VCaP (cell line): ENCODE results near the gene PRKCB.

Experiments
- H3K27ac ChIP-seq: fragments of 450-650 bp; 2 replicates; pipeline ENCODE4 v1.5.1; 2017
- TF ChIP-seq, protein P1 (sequence below): fragments of 450-650 bp; conservative IDR thresholded peaks from 2 replicates; pipeline ENCODE4 v1.5.1; 2017; ENCODE audit warnings: mild to moderate bottlenecking, moderate library complexity

PRKCB gene

DNA sequence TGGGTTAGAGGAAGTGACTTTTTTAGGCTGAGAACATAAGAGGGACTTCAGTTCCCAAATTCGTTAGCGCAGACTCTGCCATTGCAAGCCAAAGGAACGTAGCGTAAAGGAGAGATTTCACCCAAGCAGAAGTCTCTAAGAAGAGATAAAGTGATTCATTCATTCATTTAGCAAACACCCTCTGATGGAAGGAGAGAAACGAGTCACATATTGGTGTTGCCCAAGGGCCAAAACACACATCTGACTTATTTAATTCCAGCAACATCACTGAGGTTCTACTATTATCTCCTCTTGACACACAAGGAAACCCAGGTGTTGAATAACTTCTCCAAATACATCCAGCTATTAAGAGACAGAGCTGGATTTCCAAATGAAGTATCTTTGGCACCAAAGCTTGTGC lies 334.6 kb downstream of the PRKCB start:
- TF ChIP-seq, protein P1, sequence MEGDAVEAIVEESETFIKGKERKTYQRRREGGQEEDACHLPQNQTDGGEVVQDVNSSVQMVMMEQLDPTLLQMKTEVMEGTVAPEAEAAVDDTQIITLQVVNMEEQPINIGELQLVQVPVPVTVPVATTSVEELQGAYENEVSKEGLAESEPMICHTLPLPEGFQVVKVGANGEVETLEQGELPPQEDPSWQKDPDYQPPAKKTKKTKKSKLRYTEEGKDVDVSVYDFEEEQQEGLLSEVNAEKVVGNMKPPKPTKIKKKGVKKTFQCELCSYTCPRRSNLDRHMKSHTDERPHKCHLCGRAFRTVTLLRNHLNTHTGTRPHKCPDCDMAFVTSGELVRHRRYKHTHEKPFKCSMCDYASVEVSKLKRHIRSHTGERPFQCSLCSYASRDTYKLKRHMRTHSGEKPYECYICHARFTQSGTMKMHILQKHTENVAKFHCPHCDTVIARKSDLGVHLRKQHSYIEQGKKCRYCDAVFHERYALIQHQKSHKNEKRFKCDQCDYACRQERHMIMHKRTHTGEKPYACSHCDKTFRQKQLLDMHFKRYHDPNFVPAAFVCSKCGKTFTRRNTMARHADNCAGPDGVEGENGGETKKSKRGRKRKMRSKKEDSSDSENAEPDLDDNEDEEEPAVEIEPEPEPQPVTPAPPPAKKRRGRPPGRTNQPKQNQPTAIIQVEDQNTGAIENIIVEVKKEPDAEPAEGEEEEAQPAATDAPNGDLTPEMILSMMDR: no peak
- no peak overlapping the region for H3K27ac ChIP-seq

DNA sequence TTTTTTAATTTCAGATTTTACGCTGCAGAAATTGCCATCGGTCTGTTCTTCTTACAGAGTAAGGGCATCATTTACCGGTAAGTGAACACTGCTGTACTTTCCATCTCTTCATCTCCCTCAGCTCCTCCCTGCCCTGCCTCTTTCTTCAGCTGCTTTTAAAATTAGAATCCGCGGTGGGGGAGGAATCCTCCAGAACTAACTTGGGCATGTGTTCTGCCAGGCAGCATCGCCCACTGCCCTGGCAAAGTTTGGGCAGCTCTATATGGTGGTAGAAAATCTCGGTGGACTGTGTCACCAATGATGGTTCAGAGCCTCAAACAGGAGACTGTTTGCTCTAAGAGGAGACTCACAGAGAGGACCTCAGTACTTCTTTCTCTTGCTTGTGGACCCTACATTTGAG lies 338.7 kb downstream of the PRKCB start:
- TF ChIP-seq, protein P1: no peak
- no peak overlapping the region for H3K27ac ChIP-seq

DNA sequence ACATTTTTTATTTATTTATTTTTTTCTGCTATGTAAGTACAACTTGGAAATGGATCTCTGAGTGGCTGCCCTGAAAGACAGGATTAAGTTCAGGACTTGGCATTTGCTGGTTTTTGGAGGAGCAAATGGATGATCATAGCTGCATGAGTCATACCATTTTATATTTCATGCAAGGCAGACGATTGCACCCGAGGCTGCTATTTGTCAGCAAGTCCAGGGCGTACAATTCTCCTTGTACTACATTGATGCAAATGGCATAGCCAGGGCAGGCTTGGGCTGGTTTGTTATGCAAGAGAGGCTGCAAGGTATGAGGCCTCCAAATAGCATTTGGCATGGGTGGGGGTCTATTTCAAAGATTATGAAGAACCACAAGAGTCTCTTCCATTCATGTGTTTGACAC lies 339.2 kb downstream of the PRKCB start:
- TF ChIP-seq, protein P1: no peak
- no peak overlapping the region for H3K27ac ChIP-seq

DNA sequence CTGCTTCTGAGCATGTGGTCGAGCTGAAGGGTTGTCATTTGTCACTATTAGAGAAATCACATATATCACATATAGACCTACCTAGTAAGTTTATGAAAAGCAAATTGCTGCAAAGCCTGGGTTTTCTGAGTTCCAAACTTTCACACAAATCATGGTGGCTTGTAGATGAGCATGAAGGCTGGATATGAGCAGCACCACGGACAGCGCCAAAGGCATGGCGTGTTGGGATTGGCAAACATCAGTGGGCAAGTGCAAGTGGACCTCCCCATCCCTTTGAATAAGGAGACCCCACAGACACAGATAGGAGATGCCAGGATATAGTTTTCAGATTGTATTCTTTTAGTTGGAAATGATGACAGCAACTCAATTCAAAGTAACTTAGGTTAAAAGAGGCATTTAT lies 342.7 kb downstream of the PRKCB start:
- no peak overlapping the region for H3K27ac ChIP-seq
- TF ChIP-seq, protein P1: no peak

DNA sequence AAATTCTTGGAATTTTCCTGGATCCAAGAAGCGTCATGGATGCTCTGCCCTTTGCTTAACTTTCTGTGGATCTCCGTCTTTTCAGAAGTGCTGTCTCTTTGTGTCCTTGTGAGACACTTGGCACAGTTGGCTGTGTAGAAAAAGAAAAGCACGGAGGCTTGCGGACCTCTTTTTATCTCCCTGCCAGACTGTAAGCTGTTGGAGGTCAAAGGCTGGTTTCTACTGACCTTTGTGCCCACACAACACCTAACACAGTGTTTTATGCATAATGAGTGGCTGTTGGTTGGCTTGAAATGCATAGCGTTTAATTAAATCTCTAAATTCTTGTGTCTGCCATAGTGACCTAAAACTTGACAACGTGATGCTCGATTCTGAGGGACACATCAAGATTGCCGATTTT lies 344.7 kb downstream of the PRKCB start:
- H3K27ac ChIP-seq: no peak overlapping the region
- TF ChIP-seq, protein P1: no peak

DNA sequence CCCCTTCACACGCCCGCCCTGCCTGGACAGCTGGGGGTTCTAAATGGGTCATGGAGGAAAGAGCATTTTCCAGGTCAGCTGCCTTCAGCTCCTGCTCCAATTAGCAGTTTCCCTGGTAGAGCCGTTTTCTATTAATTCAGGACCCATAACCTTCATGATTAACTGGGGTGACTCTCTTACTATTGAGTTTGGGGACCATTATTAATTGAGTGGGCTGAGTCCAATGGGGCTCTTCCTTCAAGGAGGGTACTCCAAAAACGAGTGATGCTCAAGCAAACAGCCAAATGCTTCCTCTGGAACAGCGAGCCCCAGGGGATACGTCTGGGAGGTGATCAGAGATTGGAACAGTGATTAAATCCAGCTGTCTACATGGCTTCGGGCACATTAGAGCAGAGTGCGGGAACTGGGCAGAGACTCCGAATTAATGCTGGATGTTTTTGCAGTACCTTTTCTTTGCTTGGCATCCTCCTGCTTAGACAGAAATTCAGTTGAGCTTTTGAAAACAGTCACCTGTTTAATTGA lies 352.3 kb downstream of the PRKCB start:
- TF ChIP-seq, protein P1: no peak

DNA sequence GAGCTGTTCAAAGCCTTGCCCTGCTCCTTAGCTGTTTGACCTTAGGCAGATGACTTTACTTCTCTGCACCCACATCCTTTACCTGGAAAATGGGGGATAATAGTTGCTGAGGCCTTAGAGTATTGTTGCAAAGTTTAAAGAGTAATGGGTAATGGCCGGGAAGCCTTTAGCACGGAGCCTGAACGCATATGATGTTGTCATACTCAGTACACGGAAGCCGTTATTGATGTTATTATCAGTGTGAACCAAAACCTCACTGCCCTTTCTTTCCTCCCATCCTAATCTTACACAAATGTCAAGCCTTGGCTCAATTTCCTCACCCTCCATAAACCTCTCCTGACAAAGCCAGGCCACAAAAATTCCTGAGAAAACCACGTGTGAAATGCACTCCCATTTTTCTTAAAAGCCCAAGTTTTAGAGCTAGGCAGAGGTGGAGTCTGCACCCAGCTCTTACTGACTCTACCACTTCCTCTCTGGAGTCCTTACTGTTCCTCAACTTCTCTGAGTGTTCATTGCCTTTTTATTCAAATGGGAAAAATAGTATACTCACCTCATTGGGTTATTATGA lies 353.1 kb downstream of the PRKCB start:
- TF ChIP-seq, protein P1: no peak
- no peak overlapping the region for H3K27ac ChIP-seq

More for the DNA sequence above, 352.3 kb downstream of the PRKCB start:
- no peak overlapping the region for H3K27ac ChIP-seq
